Measurements from ENCODE around the gene CCL24.
A peak's percentile ranks its signal among the peaks of the same experiment; 100 is the strongest.
"Not testable (repeated sequence)": the region's sequence is repeated elsewhere in the genome, so short reads cannot be mapped to it uniquely, and the experiment has no call there.

The CCL24 gene

DNA sequence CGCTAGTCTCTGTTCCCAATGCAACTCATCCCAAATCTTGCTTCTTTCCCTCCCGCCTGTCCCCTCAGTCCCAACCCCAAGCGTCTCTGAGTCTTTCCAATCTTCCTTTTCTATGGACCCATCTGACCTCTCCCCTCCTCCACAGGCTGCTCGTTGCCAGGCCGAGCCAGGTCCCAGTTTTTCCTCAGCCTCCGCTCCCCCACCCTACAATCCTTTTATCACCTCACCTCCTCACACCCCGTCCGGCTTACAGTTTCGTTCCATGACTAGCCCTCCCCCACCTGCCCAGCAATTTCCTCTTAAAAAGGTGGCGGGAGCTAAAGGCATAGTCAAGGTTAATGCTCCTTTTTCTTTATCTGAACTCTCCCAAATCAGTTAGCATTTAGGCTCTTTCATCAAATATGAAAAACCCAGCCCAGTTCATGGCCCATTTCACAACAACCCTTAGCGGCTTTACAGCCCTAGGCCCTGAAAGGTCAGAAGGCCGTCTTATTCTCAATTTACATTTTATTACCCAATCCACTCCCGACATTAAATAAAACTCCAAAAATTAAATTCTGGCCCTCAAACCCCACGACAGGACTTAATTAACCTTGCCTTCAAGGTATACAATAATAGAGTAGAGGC, 32.8 kb downstream of the CCL24 start:
- not testable (repeated sequence) for DNase-seq (ENCODE audit: low spot score)

- not testable (repeated sequence) for DNase-seq (ENCODE audit: low spot score)
These were observed 34.1 kb downstream of the CCL24 start for GRCh38 chr7:75779516-75779915.

DNA sequence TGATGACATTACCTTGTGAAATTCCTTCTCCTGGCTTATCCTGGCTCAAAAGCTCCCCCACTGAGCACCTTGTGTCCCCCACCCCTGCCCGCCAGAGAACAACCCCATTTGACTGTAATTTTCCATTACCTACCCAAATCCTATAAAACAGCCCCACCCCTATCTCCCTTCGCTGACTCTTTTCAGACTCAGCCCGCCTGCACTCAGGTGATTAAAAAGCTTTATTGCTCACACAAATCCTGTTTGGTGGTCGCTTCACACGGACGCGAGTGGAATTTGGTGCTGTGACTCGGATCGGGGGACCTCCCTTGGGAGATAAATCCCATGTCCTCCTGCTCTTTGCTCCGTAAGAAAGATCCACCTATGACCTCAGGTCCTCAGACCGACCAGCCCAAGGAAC, 34.6 kb downstream of the CCL24 start:
- not testable (repeated sequence) for DNase-seq (ENCODE audit: low spot score)

DNA sequence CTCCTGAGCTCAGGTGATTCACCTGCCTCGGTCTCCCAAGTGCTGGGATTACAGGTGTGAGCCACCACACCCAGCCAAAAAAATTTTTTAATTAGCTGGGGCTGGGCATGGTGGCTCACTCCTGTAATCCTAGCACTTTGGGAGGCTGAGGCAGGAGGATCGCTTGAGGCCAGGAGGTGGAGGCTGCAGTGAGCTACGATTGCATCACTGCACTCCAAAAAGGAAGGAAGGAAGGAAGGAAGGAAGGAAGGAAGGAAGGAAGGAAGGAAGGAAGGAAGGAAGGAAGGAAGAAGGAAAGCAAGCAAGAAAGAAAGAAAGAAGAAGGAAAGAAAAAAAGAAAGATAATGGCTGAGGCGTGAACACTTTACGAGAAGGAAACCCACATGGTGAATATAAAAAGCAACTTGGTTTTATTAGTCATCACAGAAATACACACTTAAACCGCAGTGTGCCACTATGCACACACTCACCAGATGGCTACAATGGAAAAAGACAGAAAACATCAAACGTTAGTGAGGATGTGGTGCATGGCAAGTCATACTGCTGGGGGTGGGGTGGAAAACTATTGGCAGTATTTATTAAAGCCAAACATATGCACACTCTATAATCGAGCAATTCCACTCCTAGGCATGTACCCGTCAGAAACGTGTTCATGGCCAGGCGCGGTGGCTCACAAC, 37.2 kb downstream of the CCL24 start:
- DNase-seq (ENCODE audit: low spot score) = peak; percentile 62

DNA sequence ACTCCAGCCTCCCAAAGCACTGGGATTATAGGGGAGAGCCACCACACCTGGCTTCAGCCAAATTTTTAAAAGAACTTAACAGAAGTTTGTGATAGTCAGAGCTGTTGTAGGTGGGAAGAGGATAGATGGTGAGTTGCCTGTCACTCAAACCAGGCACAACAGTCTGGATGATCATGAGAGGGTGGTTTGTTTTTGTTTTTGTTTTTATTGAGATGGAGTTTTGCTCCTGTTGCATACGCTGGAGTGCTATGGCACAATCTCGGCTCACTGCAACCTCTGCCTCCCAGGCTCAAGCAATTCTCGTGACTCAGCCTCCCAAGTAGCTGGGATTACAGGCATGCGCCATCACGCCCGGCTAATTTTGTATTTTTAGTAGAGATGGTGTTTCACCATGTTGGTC, 39.6 kb downstream of the CCL24 start:
- not testable (repeated sequence) for DNase-seq (ENCODE audit: low spot score)

- no peak for DNase-seq (ENCODE audit: low spot score)
These were observed 41.2 kb downstream of the CCL24 start, which contains the start of gene CCL26 for GRCh38 chr7:75772081-75773077. CCL26 (minus strand) TSS chr7:75772211; CDS start chr7:75772176, 35 bp downstream.

GRCh38 chr7:75771224-75771623, 42.4 kb downstream of the CCL24 start:
- no peak for DNase-seq (ENCODE audit: low spot score)

GRCh38 chr7:75762350-75762917, 51.2 kb downstream of the CCL24 start:
- peak; percentile 51 for DNase-seq (ENCODE audit: low spot score)

GRCh38 chr7:75761801-75762200, 51.8 kb downstream of the CCL24 start:
- DNase-seq (ENCODE audit: low spot score) = not testable (repeated sequence)

Measured in CD4-positive, alpha-beta T cell treated with Interleukin-15 for 4 hours (primary cell).